ENCODE results near the gene BIN1.

The BIN1 gene

GRCh38 chr2:127027715-127028114 lies 79.2 kb downstream of the BIN1 start:
- no peak for DNase-seq (ENCODE audit: low read depth in 2 of 2)

GRCh38 chr2:127025359-127026166 lies 81.4 kb downstream of the BIN1 start:
- peak; percentile 57 to 61 for DNase-seq (ENCODE audit: low read depth in 2 of 2)

DNA sequence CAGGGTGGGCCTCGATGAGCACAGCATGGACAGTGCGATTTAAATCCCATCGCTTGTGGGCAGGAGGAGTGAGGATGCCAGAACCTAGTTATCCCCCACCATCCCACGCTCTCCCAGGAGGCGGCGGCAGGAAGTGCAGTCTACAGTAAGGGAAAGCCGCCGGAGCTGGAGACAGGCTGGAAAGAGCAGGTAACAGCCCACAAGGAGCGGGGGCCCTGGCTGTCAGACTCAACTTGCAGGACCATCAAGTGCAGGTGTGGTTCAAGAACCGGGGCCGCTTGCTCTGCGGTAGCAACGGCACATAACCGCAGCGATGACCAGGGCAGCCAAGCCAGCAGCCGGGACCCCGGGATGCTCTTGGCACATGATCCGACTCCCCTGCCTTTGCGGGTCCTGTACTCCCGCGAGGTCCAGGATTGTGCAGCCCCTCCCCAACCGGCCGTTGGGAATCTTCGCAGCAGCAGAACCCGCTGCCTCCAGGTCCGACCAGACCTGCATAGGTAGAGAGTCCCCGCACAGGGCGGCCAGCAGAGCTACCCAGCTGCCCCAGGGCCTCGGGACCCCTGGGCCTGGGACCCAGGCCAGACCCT lies 82.1 kb downstream of the BIN1 start:
- DNase-seq (ENCODE audit: low read depth in 2 of 2) = no peak

DNA sequence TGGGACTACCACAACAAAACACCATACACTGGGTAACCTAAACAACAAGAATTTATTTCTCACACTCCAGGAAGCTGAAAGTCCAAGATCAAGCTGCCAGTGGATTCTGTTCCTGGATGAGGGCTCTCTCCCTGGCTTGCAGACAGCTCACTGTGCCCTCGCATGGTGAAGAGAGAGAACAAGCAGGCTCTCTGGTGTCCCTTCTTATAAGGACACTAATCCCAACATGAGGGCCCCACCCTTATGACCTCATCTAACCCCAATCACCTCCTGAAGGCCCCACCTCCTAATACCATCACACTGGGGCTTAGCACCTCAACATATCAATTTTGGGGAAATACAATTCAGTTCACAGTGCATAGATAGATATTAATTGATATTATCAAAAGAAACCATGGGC lies 83.5 kb downstream of the BIN1 start:
- no peak for DNase-seq (ENCODE audit: low read depth in 2 of 2)

GRCh38 chr2:127022817-127023216 lies 84.1 kb downstream of the BIN1 start:
- DNase-seq (ENCODE audit: low read depth in 2 of 2) = no peak

DNA sequence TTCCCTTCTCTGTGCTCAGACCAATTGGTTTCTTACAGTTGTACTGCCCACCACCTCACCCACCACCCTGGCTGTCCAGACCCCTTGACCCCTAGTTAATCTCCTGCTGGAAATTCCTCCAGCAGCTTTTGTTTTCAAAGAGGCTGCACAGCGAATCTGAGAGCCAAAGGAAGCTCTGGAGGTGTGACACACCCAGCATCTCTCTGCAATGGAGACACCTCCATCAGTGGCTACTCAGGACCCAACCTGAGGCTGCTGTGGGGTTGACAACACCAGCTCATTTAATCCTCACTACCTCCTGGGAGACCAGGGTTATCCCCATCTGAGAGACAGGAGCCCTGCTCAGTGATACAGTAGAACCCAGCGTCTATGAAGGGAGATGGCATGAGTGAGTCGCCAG lies 86.4 kb downstream of the BIN1 start:
- no peak for DNase-seq (ENCODE audit: low read depth in 2 of 2)

DNA sequence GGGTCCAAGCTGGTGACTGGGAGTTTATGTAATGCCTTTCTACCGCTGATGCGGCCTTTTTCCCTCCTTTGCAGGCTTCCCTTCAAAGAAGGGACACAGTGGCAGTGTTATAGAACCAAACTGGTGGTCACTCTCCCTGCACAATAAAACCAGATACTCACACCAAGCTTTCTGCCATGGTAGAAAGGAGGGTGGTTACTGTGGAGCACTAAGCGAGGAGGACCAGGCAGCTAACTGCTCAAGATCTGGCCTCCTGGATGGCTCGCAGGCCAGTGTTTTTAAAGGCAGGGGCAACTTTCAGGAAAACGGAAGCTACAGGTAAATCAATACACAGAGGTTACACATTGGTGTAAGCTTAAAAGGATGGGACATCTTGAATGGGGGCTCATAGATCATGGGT lies 89.4 kb downstream of the BIN1 start:
- no peak for DNase-seq (ENCODE audit: low read depth in 2 of 2)

GRCh38 chr2:127016329-127016728 lies 90.6 kb downstream of the BIN1 start:
- DNase-seq (ENCODE audit: low read depth in 2 of 2) = no peak

DNA sequence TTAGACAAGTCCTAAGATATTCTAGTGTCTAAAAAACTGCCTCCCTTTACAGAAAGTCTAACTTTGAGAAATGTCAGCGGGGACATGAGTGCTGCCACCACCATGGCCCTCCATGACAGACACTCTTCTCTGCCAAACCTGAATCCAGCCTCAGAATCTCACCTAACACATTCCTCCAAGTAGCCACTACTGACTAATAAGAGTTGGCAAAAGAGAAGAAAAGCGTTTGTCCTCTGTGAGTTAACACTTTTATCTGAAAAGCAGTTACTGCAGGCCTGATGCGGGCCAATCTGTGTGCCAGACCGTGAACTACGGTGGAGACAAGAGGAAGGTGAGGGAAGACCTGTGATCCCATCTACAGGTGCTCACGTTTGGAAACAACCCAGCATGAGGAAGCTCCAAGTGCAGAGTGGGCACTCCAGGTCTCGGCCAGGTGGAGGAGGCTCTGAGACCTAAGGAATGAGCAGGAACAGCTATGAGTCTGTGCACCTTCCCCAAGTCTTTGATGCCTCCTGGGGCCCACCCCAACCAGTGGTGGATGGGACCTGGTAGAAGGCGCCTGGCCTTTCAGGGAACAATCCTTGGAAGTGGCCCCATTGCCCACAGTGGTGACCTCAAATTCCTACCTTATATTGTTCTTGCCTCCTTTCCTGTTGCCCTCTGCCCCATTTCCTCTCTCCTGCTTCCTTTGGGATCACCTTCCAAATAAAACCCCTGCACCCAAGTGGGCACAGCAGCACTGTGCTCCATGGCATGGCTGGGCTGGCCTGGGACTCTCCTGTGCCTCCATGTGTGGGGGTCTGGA lies 91.6 kb downstream of the BIN1 start:
- DNase-seq (ENCODE audit: low read depth in 2 of 2) = no peak

DNA sequence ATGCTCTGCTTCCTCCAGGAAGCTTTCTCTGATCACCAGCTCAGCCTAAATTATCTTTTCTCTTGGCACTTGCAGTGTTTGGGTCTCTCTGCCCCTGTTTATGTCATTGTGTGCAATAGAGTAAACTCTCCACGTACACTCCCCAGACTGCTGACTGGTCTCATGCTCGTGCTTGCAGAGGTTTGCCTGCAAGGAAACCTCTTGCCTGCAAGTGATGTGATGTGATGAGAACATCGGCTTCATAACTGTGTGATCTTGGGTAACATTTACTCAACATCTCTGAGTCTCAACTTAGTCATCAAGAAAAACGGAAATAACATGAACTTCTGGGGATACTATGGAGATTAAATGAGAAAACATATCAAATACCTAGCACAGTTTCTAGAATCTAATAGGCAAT lies 92.3 kb downstream of the BIN1 start:
- DNase-seq (ENCODE audit: low read depth in 2 of 2) = no peak

DNA sequence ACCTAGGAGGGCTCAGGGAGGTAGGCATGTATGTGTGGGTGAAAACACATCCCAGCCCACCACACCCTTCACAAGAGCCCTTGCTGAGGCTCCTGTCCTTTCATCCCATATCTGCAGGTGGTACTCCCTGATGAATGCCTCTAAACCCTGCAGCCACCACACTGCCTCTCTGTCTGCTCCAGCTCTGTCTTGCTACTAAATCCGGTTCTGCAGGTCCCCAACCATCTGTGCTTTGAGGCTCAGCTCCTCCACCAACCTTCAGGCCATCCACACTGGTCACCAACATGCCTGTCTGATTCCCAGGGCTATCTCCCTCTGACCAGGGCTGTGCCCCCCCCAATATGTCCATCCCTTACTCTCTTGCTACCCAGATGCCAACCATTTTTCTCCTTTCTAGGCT lies 92.7 kb downstream of the BIN1 start:
- DNase-seq (ENCODE audit: low read depth in 2 of 2) = no peak

- no peak for DNase-seq (ENCODE audit: low read depth in 2 of 2)
Observed at GRCh38 chr2:127012868-127013267, 94.1 kb downstream of the BIN1 start.

DNA sequence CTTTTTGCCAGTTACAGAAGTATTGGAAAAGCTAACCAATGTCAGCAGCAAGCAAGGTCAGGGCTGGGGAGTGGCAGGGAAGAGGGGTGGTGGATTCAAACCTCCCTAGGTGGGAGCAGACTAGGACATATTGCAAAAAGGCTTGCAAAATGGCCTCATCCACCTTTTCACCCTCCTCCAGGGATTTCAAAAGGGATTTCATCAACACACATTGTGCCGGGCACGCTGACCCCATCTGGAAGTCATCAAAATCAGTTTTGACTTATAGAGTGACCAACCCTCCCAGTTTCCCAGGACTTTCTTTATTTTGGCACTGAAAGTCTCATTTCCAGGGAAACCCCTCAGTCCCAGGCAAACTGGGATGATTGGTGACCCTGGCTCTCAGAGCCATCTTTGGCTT lies 94.7 kb downstream of the BIN1 start:
- no peak for DNase-seq (ENCODE audit: low read depth in 2 of 2)

- no peak for DNase-seq (ENCODE audit: low read depth in 2 of 2)
Observed at GRCh38 chr2:127011796-127012195, 95.2 kb downstream of the BIN1 start.

GRCh38 chr2:127011231-127011661 lies 95.7 kb downstream of the BIN1 start:
- no peak for DNase-seq (ENCODE audit: low read depth in 2 of 2)

DNA sequence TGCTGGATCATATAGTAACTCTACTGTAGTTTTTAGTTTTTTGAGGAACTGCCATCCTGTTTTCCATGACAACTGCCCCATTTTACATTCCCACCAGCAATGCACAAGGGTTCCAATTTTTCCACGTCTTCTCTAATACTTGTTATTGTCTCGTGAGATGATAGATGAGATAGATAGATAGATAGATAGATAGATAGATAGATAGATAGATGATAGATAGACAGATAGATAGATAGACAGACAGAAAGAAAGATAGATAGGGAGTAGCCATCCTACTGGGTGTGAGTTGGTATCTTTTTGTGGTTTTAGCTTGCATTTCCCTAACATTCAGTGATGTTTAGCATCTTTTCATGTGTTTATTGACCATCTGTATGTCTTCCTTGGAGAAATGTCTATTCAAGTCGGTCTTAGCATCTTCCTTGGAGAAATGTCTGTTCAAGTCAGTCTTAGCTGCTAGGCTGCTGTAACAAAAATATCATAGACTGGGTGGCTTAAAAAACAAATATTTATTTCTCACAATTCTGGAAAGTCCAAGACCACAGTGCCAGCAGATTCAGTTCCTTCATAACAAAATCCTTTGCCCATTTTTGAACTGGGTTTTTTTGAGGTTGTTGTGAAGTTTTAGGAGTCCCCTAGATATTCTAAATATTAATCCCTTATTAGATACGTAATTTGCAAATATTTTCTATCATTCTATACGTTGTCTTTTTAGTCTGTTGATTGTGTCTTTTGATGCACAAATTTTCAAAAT lies 98.5 kb downstream of the BIN1 start:
- DNase-seq (ENCODE audit: low read depth in 2 of 2) = no peak

DNA sequence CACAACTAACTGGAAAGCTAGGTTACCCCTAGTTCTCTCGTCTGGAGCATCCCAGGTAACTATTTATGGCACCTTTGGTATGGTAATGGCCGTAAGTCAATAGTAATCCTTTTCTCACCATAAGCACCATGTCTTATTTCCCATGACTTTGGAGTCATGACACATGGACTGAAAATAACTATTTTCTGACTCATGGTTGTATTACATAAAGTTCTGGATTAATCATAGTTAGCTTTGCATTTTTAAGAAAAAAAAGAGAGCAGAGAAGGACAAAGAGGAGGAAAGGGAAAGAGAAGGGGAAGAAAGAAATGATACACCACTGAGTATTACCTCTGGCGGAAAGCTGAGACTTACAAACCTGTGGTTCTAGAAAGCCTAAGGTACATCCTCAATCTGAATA lies 99.3 kb downstream of the BIN1 start:
- no peak for DNase-seq (ENCODE audit: low read depth in 2 of 2)

DNA sequence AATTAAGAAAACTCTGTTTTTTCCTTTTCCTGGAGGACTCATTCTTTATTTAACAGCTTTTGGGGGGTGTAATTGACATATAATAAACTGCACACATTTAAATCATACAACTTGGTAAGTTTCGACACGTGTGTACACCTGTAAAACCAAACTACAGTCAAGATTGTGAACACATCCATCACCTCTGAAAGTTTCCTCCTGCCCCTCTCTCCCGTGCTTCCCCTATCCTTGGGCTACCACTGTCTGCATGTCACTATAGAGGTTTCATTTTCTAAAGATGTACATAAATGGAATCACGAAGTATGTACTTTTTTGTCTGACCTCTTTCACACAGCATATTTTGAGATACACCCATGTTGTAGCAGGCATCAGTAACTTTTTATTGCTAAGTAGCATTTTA lies 100.0 kb downstream of the BIN1 start:
- no peak for DNase-seq (ENCODE audit: low read depth in 2 of 2)

DNA sequence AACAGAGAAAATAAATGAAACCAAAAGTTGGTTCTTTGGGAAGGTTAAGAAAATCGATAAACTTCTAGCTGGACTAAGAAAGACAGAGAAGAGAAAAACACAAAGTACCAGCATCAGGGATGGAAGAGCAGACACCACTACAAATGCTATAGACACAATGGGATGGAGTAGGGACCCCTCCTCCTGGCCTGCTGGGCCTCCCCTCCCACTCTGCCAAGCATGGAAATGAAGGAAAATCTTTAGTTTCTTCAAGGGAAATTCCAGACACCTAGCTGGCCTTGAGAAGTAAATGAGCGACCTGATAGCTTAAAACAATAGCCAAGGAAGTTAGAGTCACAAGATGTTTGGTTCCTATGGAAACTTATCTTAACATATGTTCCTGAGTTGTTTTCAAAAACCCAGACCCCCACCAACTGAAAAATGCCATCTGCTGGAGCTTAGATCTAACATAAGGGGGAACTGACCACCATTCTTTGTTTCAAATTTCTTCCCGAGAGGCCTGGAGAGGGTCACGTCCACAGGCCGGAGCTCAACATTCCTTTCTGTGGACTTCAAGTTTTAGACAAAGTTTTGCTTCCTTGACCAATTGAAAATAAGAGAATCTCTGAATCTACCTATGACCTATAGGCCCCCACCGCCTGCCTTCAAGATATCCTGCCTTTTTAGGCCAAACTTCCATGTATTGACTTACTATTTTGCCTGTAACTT lies 101.9 kb downstream of the BIN1 start:
- no peak for DNase-seq (ENCODE audit: low read depth in 2 of 2)

DNA sequence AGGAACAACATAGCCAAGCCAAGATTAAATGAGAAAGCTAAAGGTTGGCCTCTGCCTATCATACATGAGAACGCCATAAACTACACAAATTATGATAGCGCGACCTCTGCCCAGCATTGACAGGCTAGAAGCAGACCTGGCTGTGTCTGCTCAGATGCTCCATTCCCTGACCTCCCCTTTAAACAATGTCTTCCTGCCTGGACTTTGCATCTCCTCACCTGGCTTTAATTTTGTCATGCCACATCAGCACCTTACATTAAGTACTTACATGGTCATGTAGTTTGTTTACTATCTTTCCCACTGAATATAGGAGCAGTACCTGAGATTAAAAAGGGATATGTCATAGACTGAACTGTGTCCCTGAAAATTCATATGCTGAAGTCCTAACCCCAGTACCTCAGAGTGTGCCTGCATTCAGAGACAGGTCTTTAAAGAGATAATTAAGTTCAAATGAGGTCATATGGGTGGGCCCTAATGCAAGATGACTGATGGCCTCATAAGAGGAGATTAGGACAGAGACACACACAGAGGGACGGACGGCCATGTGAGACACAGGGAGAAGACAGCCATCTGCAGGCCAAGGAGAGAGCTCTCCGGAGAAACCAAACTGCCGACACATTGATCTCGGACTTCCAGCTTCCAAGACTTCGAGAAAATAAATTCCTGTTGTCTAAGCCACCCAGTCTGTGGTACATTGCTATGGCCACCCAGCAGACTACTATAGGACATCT lies 103.7 kb downstream of the BIN1 start:
- no peak for DNase-seq (ENCODE audit: low read depth in 2 of 2)

- no peak for DNase-seq (ENCODE audit: low read depth in 2 of 2)
Observed at GRCh38 chr2:127001751-127002150, 105.2 kb downstream of the BIN1 start.
